HG03457 (cell line): ENCODE measurements around the gene PCNT.
"Not testable (repeated sequence)": the region's sequence is repeated elsewhere in the genome, so short reads cannot be mapped to it uniquely, and the experiment has no call there.

Source experiments
- ATAC-seq: cut with Tn5 transposase; IDR thresholded peaks from one replicate; pipeline ENCODE4 v1.9.1; 2021; ENCODE audit warnings: moderate number of reproducible peaks; ENCODE audit not compliant: unreplicated experiment

The PCNT gene

GRCh38 chr21:46356494-46357334 lies 32.8 kb downstream of the PCNT start:
- ATAC-seq: no peak

DNA sequence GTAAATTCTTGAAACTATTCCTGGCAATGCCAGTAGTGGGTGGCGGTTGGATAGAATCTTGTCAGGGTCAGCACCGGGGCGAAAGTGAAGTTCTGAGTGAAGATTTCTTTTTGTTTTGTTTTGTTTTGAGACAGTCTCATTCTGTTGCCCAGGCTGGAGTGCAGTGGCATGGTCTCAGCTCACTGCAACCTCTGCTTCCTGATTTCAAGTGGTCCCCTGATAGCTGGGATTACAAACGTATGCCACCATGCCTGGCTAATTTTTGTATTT lies 33.3 kb downstream of the PCNT start:
- ATAC-seq: no peak

- ATAC-seq: no peak
These were observed 33.9 kb downstream of the PCNT start for GRCh38 chr21:46357684-46358425.

DNA sequence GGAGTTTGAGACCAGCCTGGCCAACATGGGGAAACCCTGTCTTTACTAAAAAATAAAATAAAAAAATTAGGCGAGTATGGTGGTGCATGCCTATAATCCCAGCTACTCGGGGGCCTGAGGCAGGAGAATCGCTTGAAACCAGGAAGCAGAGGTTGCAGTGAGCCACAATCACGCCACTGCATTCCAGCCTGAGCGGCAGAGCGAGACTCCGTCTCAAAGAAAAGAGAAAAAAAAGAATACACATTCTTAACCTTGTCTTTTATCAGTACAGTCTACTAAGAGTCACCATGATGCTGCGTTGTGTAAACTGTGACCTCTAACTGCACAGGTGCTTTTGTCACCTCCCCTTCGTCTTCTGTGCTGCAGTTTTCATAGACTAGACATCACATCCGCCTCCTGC lies 37.2 kb downstream of the PCNT start:
- no peak for ATAC-seq

- no peak for ATAC-seq
These were observed 38.0 kb downstream of the PCNT start for GRCh38 chr21:46361935-46362334.

- ATAC-seq: no peak
These were observed 39.0 kb downstream of the PCNT start for GRCh38 chr21:46362946-46363345.

DNA sequence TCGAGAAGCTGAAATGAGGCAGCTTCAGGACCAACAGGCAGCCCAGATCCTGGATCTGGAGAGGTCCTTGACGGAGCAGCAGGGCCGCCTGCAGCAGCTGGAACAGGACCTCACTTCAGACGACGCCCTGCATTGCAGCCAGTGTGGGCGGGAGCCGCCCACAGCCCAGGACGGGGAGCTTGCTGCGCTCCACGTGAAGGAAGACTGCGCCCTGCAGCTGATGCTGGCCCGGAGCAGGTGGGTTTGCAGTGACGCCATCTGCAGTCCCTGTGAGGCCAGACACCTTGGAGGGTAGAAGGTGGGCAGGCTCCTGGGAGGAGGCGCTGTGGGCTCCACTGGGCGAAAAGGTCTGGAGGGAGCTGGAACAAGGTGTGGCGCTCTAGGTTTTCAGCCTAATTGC lies 39.7 kb downstream of the PCNT start:
- ATAC-seq: no peak

- no peak for ATAC-seq
These were observed 42.1 kb downstream of the PCNT start for GRCh38 chr21:46366091-46366490.

DNA sequence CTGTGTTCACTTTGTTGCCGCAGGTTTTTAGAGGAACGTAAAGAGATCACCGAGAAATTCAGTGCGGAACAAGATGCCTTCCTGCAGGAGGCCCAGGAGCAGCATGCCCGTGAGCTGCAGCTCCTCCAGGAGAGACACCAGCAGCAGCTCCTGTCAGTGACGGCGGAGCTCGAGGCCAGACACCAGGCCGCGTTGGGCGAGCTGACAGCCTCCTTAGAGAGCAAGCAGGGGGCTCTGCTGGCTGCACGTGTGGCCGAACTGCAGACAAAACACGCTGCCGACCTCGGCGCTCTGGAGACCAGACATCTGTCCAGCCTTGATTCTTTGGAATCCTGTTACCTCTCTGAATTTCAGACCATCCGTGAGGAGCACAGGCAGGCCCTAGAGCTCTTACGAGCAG lies 42.6 kb downstream of the PCNT start:
- no peak for ATAC-seq

GRCh38 chr21:46366966-46367365 lies 43.0 kb downstream of the PCNT start:
- ATAC-seq: no peak

DNA sequence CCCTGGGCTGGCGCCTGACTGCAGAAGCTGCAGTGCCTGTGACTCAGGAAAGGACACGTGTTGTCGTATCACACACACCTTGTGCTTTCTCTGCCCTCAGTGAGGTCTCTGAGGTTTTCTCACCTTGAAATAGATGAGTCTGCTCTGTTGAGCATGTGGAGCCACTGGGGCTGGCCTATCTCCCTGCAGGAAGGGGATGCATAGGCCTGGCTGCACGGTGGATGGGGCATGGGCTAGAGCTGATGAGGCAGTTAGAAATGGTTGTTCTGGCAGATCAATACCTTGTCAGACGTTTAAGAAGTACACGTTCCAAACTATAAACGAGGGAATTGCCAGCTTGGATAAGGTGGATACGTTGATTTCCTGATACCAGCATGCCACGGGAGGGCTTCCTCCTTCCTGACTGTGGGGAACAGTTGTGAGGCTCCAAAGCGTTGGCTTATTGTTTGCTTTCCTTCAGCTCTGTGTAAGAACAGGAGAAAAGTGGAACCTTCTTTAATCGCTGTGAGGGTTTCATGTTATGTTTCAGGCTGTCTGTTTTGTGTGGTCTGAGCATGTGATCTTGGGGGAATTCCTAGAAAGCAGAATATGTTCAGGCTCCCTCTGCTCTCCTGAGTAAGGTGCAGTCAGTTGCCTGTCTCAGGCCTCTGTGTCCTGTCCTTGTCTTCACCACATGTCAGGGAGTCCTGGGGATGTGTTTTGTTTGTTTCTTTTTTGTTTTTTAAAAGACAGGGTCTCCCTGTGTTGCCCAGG lies 44.8 kb downstream of the PCNT start:
- ATAC-seq: no peak

DNA sequence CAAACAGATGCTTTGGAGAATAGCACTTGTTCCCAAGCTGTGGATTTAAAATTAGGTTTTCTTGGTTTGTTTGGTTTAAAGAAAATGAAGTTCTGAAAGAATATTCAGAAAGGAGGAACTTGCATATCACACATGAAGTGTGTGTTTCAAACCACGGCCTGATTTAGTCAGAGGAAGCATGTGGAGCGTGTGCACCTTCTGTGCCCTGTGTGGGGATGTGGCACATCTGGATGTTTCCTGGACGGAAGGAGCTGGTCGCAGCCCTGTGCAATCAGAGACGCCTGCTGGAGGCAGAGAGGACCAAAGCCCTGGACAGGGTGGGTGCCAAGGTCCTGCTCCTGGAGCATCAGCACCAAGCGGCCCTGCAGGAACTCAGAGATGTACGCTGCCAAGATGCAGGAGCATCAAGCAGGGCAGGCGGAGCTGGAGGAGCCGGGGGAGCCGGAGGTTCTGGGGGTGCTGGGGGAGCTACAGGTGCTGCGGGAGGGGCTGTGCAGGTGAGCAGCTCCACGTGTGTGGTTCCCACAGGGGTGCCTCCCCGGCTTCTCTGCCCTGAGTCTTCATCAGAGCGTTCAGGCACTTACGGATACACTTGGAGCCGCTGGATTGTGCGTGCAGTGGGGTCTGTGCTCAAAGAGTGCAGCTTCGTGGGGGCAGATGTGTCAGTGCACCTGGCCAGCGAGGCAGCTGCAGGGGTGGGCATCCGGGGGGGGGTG lies 45.7 kb downstream of the PCNT start:
- no peak for ATAC-seq

DNA sequence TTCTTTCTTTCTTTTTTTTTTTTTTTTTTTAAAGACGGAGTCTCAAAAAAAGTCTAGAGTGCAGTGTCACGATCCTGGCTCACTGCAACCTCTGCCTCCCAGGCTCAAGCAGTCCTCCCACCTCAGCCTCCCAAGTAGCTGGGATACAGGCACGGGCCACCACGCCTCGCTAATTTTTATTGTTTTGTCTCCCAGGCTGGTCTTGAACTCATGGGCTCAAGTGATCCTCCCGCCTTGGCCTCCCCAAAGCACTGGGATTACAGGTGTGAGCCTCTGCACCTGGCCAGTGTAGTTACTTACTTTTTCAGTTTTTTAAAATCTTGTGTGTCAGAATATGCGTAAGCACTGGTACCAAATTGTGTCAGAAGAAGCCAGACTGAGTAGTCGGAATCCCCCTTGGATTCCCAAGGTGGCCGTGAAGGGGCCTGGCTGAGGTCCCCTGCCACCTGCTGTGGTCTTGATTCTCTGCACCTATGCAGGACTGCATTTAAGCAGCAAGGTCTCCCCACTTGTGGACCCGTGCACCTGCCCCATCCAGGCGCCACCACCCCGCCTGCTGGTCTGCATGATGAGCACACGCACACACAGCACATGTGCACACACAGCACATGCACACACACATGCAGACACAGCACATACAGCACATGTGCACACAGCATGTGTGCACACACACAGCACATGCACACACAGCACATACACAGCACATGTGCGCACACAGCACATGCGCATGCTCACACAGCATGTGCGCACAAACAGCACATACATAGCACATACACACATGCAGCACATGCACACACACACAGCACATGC lies 47.5 kb downstream of the PCNT start:
- ATAC-seq: no peak

DNA sequence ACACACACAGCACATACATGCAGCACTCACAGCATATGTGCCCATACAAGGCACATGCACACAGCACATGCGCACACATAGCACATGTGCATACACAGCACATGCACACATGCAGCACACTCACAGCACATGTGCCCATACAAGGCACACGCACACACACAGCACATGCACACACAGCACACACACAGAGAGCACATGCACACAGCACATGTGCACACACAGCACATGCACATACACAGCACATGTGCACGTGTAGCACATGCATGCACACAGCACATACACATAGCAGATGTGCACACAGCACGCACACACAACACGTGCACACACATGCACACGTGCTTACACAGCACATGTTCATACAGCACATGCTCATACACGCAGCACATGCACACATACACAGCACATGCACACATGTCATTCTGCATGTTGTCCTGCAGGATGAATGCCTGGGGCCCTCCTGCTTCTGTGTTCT lies 48.1 kb downstream of the PCNT start:
- ATAC-seq: no peak

DNA sequence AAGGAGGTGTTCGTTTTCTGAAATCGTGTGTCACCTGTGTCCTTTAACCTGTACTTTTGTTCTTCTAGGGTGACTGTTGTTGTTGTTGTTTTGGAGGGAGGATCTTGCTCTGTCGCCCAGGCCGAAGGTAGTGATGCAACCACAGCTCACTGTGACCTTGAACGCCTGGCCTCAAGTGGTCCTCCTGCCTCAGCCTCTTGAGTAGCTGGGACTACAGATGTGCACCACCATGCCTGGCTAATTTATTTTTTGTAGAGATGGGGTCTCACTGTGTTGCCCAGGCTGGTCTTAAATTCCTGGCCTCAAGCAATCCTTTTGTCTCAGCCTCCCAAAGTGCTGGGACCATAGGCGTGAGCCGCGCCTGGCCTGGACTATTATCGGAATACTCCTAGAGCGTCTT lies 49.0 kb downstream of the PCNT start:
- not testable (repeated sequence) for ATAC-seq

DNA sequence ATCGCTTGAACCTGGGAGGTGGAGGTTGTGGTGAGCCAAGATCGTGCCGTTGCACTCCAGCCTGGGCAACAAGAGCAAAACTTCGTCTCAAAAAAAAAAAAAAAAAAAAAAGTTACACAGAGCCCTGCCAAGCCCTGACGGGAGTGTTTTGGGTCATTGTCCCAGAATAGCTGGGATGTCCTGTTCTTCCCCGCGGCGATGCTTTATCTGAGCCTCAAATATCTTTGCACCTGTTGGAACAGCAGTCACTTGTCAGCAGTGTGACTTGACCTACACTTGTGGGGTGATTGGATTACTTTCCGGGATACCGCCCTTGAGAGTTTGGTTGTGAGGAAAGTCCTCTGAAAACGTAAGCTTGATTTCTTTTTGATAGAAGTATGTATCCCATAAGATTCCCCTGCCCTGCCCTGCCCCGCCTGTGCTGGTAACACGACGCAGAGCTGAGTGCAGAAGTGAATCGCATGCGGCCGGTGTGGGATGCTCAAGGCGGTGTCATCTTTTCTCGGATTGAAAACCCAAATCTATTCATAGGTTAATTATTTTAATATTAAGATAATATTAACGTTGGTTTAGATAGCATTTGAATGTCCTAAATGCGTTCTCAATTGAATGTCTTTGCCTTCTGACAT lies 50.9 kb downstream of the PCNT start:
- no peak for ATAC-seq

DNA sequence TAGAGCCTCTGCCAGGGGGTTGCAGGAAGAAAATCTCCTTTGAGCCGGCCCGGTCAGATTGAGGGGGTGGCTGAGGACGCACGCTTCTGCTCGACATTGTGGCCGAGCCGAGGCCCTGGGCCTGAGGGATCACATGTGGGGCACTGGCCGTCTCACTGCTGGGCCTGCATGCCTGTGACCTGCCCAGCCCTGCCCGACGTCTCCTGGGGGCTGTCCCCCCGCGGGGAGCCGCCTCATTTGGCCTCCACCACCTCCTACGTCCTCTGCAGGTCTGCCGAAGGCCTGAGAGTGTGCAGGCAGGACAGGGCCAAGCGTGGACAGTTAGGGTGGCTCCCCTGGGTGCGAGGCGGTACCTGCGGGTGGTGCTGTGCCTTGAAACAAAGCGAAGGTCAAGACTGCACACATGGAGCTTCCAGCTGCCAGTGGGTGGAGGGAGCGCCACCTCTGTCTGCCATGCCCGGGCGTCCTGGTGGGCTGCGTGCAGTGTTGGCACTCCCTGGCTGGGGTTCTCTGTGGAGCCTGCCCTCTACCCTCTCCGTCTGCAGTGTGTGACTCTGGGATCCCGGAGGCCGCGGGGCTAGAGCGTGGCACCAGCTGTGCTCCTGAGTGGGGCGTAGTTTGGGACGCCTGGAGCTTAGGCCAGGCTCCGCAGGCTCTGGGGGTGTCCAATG lies 51.7 kb downstream of the PCNT start:
- no peak for ATAC-seq

- ATAC-seq: no peak
These were observed 52.3 kb downstream of the PCNT start for GRCh38 chr21:46376231-46376628.

- ATAC-seq: no peak
These were observed 53.0 kb downstream of the PCNT start for GRCh38 chr21:46376856-46377453.
